ENCODE data around the gene ARHGAP10. TPM values are rescaled to one million over a fixed set of nuclear protein-coding genes. Genes with fewer than 3 reads are reported as not detected.

The ARHGAP10 gene
- total and polyA plus RNA-seq, 10 of the 15 experiments (the other 5 are each of a cell fraction or from before 2014, with no cell fraction given) = 1.3 to 25.8 (median 17.2) TPM

GRCh38 chr4:147955827-147956558 lies 224.1 kb downstream of the ARHGAP10 start:
- Histone ChIP-seq H3K27me3 (replicated peaks in 1 of 2; ENCODE audit: control insufficient read depth in 2 of 2, insufficient read depth in 2 of 2, low read length in 1 of 2) (no peaks in the 10 kb centered on the region), H3K9ac (ENCODE audit: control insufficient read depth, insufficient read depth, low read length) (no peak overlapping the region), H3K4me2 (ENCODE audit: control insufficient read depth, insufficient read depth) (no peak overlapping the region), H3K4me3 (no peak overlapping the region), H3K9me3 (replicated peaks; ENCODE audit: control insufficient read depth, insufficient read depth, low read length) (no peaks in the 10 kb centered on the region), H2AFZ (ENCODE audit: control insufficient read depth, low read depth, low read length) (no peak overlapping the region), H3K79me2 (ENCODE audit: control insufficient read depth, insufficient read depth, low read length) (no peaks in the 10 kb centered on the region), H3K4me1 (ENCODE audit: control insufficient read depth, insufficient read depth, low read length) (no peaks in the 10 kb centered on the region), H4K20me1 (ENCODE audit: control insufficient read depth, insufficient read depth) (no peaks in the 10 kb centered on the region), H3K27ac (ENCODE audit: control insufficient read depth, insufficient read depth) (no peak overlapping the region), H3K36me3 (ENCODE audit: control insufficient read depth in 2 of 2, insufficient read depth in 2 of 2, low read length in 1 of 2) (peaks cover 0 to 6% of the 10 kb centered on the region in 2 experiments; a peak in 1 of 4 replicates)
- POLR2A ChIA-PET = no interaction called here
- RAD21 ChIA-PET (ENCODE audit: unreplicated experiment) = no interaction called here
- CTCF ChIA-PET = no interaction called here
- SMC1A ChIA-PET (ENCODE audit: uncharacterized antibody, unreplicated experiment) = interaction anchor here (1.3 kb wide), 1 partner anchor 9 kb away, joined by 4 read pairs; no protein-coding TSS in a partner anchor
- intact Hi-C loops (cut with micrococcal nuclease; ENCODE audit: unreplicated experiment) (no loop called here), in situ Hi-C loops (cut with MboI) (no loop called here)
- BruUV-seq (replicated peaks) = no TSS peak
- FAIRE-seq (no peak), ATAC-seq (no peak), DNase-seq (ENCODE audit: low read depth, low spot score) (no peak)
- WGBS (ENCODE audit: insufficient coverage, insufficient replicate concordance, low lambda C conversion rate, missing lambda C conversion rate) = 67% methylated on average over 4 of the region's 4 CpGs
- TF ChIP-seq ELK1 (IDR thresholded peaks at IDR 0.05; ENCODE audit: low read depth, low read length) (no peak), IKZF2 (IDR thresholded peaks at IDR 0.05) (no peak), TCF7 (IDR thresholded peaks at IDR 0.05; ENCODE audit: borderline replicate concordance) (no peak), RUNX3 (IDR thresholded peaks at IDR 0.05; ENCODE audit: low read length) (no peak), POLR2AphosphoS2 (IDR thresholded peaks at IDR 0.05; ENCODE audit: low read depth, low read length) (no peak), CBFB (IDR thresholded peaks at IDR 0.05; ENCODE audit: low read depth) (no peak), E2F8 (IDR thresholded peaks at IDR 0.05; ENCODE audit: low read depth, partially characterized antibody) (no peak), NR2C2 (IDR thresholded peaks at IDR 0.05; ENCODE audit: borderline replicate concordance, control insufficient read depth, insufficient read length, low read depth) (no peak)

Data from GM12878 (cell line).